ENCODE measurements around the gene BMAL1. TPM values are rescaled to one million over a fixed set of nuclear protein-coding genes. Genes with fewer than 3 reads are reported as not detected.

BMAL1 gene
- total RNA-seq, result 100 to 1,000 TPM in 1 of 4 donors, 10 to 100 TPM in 3; 57.8 to 143 (median 80.8) TPM

GRCh38 chr11:13277768-13278608, at the start of gene BMAL1:
Gene BMAL1, plus strand, starts transcription at chr11:13277790. Its CDS starts 76,519 bp downstream, at chr11:13354309.
- no peaks in the 10 kb centered on the region for H3K9me3 ChIP-seq
- H3K4me3 ChIP-seq, result peak within 1 kb of the TSS; percentile 70
- 0% methylated on average over 41 of the region's 95 CpGs for WGBS
- peaks cover 26% of the 10 kb centered on the region for H3K4me1 ChIP-seq
- H3K36me3 ChIP-seq, result no peaks in the 10 kb centered on the region
- no peaks in the 10 kb centered on the region for H3K27me3 ChIP-seq
- peak; percentile 85 to 89 for DNase-seq (ENCODE audit: low spot score in 2 of 2)
- TF ChIP-seq POLR2AphosphoS5 (IDR thresholded peaks at IDR 0.05), result no peak
- TF ChIP-seq EP300 (IDR thresholded peaks at IDR 0.05), result no peak
- peak; percentile 69 to 94 for TF ChIP-seq POLR2A (IDR thresholded peaks at IDR 0.05)
- peak within 1 kb of the TSS; percentile 98 for H3K27ac ChIP-seq

GRCh38 chr11:13228572-13228971, 49.0 kb upstream of the BMAL1 start:
- Histone ChIP-seq H3K36me3 (no peaks in the 10 kb centered on the region), H3K9me3 (no peaks in the 10 kb centered on the region), H3K27me3 (no peaks in the 10 kb centered on the region), H3K27ac (no peak overlapping the region), H3K4me3 (no peak overlapping the region), H3K4me1 (peaks cover 12% of the 10 kb centered on the region)
- TF ChIP-seq POLR2A (IDR thresholded peaks at IDR 0.05) (no peak), CTCF (IDR thresholded peaks at IDR 0.05) (no peak), POLR2AphosphoS5 (IDR thresholded peaks at IDR 0.05) (no peak), EP300 (IDR thresholded peaks at IDR 0.05) (no peak)
- no peak for DNase-seq (ENCODE audit: low spot score in 2 of 2)
- WGBS, result 67% methylated on average over 4 of the region's 4 CpGs

- Histone ChIP-seq H3K27me3 (no peaks in the 10 kb centered on the region), H3K27ac (no peak overlapping the region)
These were observed 48.5 kb upstream of the BMAL1 start for GRCh38 chr11:13229136-13229535.

GRCh38 chr11:13229711-13230318, 47.8 kb upstream of the BMAL1 start:
- no peak overlapping the region for H3K4me3 ChIP-seq
- H3K36me3 ChIP-seq, result no peaks in the 10 kb centered on the region
- no peak for DNase-seq (ENCODE audit: low spot score in 2 of 2)
- H3K27me3 ChIP-seq, result no peaks in the 10 kb centered on the region
- no peak overlapping the region for H3K27ac ChIP-seq
- H3K9me3 ChIP-seq, result no peaks in the 10 kb centered on the region
- TF ChIP-seq EP300 (IDR thresholded peaks at IDR 0.05), result no peak
- no peak for TF ChIP-seq POLR2A (IDR thresholded peaks at IDR 0.05)
- no peak for TF ChIP-seq CTCF (IDR thresholded peaks at IDR 0.05)
- TF ChIP-seq POLR2AphosphoS5 (IDR thresholded peaks at IDR 0.05), result no peak
- 42% methylated on average over 2 of the region's 2 CpGs for WGBS
- H3K4me1 ChIP-seq, result peaks cover 12% of the 10 kb centered on the region

More at GRCh38 chr11:13229136-13229535, 48.5 kb upstream of the BMAL1 start:
- H3K9me3 ChIP-seq, result no peaks in the 10 kb centered on the region
- WGBS, result 42% methylated on average over 2 of the region's 4 CpGs
- no peak for DNase-seq (ENCODE audit: low spot score in 2 of 2)
- H3K36me3 ChIP-seq, result no peaks in the 10 kb centered on the region
- H3K4me1 ChIP-seq, result peaks cover 12% of the 10 kb centered on the region
- TF ChIP-seq POLR2A (IDR thresholded peaks at IDR 0.05) (no peak), CTCF (IDR thresholded peaks at IDR 0.05) (no peak), POLR2AphosphoS5 (IDR thresholded peaks at IDR 0.05) (no peak), EP300 (IDR thresholded peaks at IDR 0.05) (no peak)
- H3K4me3 ChIP-seq, result no peak overlapping the region

GRCh38 chr11:13233173-13233745, 44.3 kb upstream of the BMAL1 start:
- H3K27me3 ChIP-seq, result no peaks in the 10 kb centered on the region
- WGBS, result 61% methylated on average over 1 of the region's 1 CpG
- TF ChIP-seq POLR2A (IDR thresholded peaks at IDR 0.05) (no peak), EP300 (IDR thresholded peaks at IDR 0.05) (no peak), CTCF (IDR thresholded peaks at IDR 0.05) (no peak), POLR2AphosphoS5 (IDR thresholded peaks at IDR 0.05) (no peak)
- no peak overlapping the region for H3K27ac ChIP-seq
- peaks cover 12% of the 10 kb centered on the region for H3K4me1 ChIP-seq
- DNase-seq (ENCODE audit: low spot score in 2 of 2), result no peak
- no peaks in the 10 kb centered on the region for H3K36me3 ChIP-seq
- no peaks in the 10 kb centered on the region for H3K9me3 ChIP-seq
- no peak overlapping the region for H3K4me3 ChIP-seq

Data from suprapubic skin (tissue), 4 donors.